Activated CD8-positive, alpha-beta memory T cell treated with anti-CD3 and anti-CD28 coated beads, Interleukin-2, amount 50 U/mL, for 1 hour (primary cell): Measurements from ENCODE around the gene PARVB.
A peak's percentile ranks its signal among the peaks of the same experiment; 100 is the strongest.

ENCODE experiments used
- DNase-seq: peaks from one replicate; pipeline ENCODE4 v3.0.0-alpha.2; 2020; ENCODE audit errors: extremely low read depth

PARVB gene

DNA sequence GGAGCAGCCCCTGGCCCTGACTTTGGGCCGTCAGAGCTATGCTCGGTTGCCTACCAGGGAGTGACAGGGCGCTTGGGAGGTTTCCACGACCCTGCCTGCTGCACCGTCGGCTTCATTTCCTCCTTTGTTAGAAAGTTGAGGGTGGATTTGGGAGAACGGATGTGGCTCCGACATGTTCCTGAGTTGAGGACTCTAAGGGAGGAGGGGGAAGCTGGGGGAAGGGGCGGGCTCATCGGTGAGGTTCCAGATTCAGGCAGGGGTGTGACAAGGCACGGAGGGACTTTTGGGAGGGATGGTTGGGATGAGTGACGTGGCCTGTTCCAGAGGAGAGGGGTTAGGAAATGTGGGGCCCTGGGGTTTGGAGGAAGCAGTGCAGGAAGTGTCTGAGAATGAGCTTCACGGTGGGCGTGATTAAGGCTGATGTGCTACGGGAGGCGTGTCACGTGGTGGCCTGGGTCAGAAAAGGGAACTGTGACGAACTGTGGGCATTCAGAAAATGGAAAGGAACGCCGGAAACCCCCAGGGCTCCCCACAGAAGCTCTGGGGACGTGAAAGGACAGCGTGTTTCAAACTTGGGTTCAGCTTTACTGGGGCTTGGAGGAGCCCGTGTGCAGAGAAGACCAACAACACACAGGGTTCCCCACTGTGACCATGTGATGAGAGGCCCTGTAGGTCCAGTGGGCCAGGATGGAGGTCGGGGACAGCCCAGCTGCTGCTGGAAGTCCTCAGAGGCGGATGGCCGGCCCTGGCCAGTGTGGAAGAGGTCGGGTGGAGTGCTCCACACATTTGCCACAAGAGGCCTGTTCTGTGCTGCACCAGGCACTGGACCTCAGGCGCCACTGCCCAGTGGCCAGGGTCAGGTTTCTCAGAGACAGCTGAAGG lies 2.8 kb downstream of the PARVB start:
- DNase-seq, result peak; percentile 21

DNA sequence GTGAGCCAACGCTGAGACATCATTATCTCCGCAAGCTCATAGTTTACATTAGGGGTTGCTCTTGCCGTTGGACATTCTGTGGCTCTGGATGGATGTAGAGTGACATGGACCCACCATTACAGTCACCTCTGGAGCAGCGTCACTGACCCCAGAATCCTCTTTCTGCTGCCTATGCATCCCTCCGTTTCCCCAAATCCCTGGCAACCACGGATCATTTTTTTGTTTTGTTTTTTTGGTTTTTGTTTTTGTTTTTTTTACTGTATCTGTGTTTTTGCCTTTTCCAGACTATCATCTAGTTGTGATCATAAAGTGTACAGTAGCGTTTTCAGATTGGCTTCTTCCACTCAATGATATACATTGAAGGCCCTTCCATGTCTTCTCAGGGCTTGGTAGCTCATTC lies 4.0 kb downstream of the PARVB start:
- no peak for DNase-seq

DNA sequence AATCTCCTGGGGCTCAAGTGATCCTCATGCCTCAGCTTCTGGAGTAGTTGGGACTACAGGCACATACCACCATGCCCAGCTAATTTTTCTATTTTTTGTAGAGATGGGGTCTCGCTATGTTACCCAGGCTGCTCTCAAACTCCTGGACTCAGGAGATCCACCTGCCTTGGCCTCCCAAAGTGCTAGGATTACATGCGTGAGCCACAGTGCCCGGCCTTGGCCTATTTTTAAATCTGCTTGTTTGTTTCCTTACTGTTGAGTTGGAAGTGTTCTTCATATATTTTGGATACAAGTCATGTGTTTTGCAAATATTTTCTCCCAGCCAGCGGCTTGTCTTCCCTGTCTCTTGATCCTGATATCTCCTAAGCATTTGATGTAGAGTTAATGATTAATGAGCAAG lies 5.0 kb downstream of the PARVB start:
- no peak for DNase-seq

DNA sequence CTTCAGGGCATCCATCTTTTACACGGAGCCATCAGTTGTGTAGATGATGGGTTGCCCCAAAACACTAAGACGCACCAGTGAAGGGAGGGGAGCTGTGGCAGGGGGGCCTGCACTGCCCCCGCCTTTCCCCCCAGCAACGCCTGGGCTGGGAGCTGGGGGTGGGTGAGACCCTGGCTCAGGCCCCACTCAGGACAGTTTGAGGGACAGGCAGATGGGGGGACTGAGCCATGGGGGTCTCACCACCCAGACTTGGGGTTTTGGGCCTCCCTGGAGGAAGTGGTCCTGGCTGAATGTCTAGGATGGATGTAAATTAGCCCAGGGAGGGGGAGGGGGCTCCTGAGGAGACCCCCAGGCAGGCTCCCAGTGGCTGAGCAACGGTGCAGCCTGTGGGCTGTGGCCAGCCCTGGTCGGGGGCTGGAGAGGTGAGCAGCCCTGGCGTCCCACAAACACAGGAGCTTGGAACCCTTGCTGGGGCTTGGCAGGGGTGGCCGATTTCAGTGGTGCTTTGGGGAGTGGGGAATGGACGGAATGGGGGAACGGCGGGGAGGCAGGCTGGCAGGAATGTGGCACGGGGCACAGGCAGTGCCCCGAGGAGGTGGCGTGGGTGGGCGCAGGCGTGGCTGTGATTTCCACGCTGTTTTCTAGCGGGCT lies 6.1 kb downstream of the PARVB start:
- no peak for DNase-seq

DNA sequence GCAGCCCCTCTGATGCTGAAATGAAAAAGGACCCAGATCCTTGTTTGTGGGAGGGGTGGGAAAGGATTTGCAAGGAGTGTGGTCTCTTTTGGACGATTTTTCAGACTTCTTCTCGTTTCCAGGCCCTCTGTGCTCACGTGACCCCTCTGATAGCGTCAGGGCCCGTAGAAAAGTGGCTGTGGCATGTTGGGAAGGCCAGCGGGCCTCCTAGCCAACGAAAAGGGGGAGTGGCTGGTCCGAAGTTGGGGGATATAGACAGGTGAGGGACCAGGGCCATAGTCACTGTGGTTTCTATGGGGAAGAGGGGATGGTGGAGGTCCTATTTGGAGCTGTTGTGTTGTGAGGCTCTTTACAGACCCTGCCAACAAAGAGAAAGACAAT lies 6.6 kb downstream of the PARVB start:
- no peak for DNase-seq

- no peak for DNase-seq
Measured at GRCh38 chr22:44031158-44031952, 7.3 kb downstream of the PARVB start.

GRCh38 chr22:44032126-44032730 lies 8.1 kb downstream of the PARVB start:
- no peak for DNase-seq

DNA sequence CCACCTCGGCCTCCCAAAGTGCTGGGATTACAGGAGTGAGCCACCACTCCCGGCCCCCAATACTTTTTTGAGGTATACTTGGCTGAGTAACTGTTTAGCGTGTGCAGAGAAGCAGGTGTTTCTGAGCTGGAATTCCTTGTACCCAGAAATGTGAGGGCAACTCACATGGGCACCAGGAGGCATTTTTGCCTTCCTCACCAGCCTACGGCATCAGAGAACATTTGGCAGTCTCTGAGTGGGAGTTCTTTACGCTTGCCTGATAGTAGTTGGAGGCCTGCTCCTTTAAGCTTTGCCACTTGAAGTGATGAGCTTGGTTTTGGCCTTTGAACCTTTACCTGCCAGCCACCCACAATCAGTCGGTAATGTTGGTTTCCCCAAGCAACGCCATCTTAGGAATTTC lies 9.2 kb downstream of the PARVB start:
- no peak for DNase-seq

GRCh38 chr22:44033694-44034093 lies 9.6 kb downstream of the PARVB start:
- no peak for DNase-seq

DNA sequence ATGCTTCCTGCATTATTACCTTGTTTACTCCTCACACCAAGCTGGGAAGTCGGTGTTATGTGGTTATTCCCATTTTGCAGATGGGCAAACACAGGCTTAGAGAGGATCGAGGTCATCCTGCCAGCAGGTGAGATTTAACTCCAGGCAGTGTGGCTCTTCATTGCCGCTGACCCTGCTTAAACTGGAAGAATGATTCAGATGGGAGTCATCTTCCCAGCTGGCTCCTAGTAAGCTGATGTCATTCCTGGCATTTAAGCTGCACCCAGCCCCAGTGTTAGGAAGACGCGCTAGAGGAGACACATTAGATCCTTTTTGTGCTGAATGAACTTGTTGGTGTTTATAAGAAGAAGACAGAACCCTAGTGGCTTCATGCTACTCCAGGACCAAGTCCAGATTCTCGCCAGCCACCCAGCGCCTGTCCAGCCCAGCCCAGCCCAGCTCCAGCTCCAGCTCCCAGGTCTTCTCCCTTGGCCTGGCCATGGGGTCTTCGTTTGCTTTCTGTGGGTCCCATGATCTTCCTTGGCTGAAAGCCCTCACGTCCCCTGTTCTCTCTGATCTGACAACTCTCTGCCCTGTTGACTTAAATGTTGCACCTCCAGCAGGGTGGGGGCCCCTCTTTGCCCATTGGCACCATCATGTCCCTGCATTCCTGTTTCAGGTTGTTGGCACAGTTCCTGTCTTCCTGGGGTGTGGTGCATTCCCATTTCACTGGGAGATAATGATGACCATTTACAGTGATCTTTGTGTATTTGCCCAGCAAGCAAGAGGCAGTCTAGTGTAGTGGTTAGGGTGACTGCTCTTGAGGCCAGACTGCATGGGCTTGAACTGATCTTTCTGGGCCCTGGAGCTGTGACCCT lies 13.6 kb downstream of the PARVB start:
- DNase-seq, result no peak

DNA sequence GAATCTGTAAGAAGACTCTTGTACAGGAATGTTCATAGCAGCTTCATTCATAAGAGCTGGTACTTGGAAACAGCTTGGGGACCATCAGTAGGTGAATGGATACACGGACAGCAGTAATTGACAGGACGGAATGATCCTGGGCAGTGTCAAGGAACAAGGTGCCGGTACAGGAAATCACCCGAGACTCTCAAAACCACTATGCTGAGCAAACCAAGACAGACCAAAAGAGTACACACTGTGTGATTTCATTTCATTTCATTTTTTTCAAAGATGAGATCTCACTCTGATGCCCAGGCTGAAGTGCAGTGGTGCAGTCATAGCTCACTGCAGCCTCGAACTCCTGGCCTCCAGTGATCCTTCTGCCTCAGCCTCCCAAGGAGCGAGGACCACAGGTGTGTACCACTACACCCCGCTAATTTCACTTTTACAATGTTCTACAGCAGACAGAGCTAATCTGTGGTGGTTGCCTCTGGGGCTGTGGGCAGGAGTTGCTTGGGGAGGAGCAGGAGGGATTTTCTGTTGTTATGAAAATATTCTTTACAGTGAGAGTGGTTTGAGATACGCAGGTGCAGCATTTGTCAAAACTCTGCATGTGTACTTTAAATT lies 15.6 kb downstream of the PARVB start:
- no peak for DNase-seq

- DNase-seq, result no peak
Measured at GRCh38 chr22:44042249-44043218, 18.4 kb downstream of the PARVB start.

DNA sequence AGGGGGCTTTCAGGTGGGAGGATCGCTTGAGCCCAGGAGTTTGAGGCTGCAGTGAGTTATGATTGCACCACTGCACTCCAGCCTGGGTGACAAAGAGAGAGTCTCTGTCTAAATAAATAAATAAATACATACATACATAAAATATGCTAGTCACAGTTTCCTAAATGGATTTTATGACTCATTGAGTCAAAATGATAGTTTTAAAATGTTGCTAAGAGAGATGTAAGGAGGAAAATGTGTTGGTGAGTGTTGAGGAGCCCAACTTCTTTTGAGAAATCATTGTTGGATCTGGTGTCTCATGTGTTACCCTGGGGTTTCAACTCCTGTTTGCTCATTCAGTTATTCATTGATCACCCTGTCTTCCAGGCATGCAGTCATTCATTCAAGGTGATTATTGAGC lies 21.0 kb downstream of the PARVB start:
- DNase-seq, result no peak

DNA sequence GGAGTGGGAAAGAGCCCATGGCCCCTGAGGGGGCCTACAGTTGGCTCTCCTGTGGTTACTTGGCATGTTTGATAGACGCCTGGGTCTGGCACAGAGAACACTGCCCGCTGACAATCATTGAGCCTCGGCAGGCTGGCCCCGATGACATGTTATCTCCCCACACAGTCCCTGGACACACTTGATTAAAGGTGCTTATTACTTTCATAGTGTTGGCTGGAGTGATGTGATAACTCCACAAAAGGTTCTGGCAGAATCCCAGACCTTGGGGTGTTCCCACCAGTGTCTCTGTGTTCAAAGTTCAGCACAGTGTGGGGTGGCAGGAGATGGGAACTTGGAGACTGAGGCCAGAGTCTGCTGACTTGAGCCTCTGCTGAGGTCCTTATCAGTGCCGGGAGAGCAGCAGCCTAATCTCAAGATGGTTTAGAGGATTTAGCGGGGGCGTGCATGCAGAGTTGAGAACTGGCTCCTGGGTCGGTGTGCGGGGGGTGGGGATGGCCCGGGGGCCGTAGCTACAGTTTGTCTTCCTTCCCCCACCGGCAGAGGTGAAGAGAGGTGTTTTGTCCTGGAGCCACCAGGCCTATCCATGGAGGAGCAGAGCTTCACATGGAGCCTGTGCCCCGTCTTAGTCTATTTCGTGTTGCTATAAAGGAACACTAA lies 22.5 kb downstream of the PARVB start:
- DNase-seq, result no peak

DNA sequence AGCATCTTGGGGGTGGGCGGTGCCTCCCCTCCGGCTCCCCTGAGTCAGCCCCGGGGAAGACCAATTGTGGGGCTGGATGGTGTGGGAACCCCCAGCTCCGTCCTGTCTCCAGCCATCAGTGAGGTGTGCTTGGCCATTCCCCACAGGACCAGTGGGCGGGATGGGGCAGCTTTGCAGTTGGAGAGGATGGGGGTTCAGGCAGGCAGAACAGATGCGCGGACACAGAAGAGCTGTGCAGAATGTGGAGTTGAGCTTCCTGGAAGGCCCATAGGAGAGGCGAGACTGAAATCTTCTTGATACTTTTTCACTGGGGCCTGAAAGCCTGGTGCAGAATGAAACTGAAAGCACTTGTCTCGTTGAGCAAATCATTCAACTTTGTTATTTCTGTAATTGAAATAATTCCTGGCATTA lies 23.8 kb downstream of the PARVB start:
- DNase-seq, result no peak

DNA sequence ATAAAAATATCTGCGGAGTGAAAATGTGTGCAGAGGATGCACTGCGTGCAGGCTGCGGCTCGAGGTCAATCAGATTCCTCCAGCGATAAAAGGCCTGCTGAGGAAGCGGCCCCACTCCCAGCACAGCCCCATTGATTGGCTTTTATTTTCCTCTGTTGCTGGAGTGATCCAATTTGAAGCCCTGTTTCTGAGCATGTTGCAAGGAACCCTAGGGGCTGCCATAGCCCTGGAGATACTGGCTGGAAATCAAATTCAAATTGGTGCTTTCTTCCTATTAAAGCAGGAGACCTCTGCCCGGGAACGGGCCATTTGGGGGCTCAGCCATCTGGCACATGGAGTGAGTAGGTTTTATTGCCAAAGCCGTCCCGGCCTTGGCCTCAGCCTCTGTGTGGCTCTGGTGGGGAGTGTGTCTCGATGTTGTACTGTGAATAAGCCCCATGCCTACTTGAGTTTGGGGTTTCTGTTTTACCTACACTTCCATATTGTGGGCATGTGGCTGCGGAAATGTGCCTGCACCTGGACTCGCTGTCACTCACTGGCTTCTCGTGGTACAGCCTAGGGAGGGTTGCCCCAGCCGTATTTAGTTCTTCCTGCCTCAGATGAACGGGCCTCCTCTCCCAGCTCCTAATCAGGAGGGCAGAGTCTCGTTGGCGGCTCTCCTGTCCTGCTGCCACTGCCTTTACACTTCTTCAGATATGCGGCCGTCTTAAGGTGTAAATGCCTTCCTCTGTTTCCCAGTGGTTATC lies 25.6 kb downstream of the PARVB start:
- no peak for DNase-seq

DNA sequence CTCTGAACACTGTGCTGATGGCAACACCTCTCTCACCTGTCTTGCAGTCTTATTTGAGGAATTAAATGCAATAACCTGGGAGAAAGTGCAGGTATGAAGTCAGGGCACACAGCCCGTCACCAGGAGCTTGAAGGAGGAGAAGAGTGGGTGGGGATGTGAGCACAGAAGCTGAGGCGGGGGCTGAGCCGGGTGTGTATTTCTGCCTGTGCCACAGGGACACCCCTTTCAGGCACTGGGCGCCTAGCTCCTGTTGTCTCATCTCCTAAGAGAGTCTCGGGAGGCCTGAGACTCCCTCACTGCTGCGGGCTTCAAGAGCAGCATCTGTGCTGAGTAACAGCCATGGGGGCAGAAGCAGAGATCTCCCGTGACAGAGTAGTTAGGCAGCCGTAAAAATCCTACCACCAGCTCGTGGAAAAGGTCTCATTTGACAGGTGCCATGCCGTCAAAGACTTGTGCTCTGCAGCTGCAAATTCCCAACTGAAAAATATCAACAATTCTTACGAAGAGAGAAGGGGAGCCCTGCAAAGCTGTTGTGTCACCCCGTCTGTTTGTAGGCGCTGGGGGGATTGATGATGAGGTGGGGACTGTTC lies 26.8 kb downstream of the PARVB start:
- no peak for DNase-seq

DNA sequence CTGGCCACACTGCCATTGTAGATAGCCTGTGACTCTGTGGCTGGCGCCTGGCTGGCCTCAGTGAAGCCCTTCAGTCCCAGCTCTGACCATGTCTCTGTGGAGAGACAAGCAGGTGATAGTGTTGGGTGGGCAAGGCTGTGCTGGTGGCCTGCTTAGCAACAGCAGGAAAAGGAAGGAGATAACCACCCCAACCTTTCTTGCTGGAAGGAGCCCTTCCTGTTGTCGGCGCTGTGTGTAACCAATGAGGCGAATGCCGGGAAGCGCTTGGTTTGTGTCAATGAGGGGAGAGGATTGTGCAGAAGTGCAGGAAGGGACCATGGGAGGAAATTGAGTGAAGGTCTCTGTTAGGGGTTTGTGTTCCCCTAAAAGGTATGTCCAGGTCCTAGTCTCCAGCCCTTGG lies 27.3 kb downstream of the PARVB start:
- no peak for DNase-seq
